ENCODE measurements around the gene PRKCD. TPM values are rescaled to one million over a fixed set of nuclear protein-coding genes. Genes with fewer than 3 reads are reported as not detected.

Gene PRKCD
- total RNA-seq (2022; extraction: Qiagen RNA extraction) = 39.7 to 48.1 TPM (median 43.5 TPM) in 5 replicates

GRCh38 chr3:53160660-53161449, at the start of gene PRKCD:
PRKCD (plus strand) TSS chr3:53161209; CDS start chr3:53178423, 17,214 bp downstream.

DNA sequence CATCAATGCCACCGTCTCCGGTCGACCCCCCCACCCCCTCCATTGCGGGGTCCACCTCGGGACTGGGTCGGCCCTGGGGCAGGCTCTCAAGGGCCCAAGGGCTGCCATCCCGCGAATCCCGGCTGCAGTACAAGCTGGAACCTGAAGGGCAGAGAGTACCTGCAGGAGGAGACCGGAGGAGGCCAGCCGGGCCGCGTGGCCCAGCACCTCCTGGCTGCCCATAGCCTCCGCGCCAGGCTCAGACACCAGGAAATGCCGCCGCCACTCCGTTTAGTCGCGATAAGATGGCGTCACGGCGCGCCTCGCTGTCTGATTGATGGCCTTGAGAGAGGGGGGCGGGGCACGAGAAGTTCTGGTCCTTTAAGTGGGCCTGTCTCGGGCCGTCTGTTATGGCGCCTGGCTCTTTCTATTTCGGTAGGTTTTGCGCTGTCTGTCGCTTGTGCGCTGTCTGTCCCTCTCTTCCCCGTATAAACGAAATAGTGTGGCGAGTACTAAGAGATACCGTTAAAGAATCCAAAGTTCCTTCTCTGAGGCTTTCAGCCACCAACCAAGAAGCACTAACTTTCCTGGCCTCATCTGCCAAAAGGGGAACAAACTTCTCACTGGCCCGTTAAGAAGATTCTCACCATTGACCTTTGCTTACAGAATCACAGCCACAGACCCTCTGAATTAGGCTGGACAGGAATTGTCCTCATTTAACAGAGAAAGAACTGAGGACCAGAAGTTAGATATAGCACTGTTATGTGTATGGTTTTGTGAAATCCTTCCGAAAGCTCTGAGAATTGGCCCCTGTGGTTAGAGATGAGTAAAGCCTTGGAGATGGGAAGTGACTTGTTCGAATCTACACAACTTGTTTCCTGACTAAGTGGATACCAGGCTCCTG, 30.6 kb upstream of the PRKCD start, which contains the start of gene RFT1:
RFT1 (minus strand) TSS at position 257 of the 883 bp plus-strand sequence; CDS start at position 222, 35 bp downstream.

Other genes starting within 250 kb of the PRKCD start
- gene SFMBT1, start 115.1 kb upstream of the PRKCD start, total RNA-seq (2022; extraction: Qiagen RNA extraction) = 8.1 to 12.3 TPM (median 8.5 TPM) in 5 replicates
- gene RFT1, start 30.8 kb upstream of the PRKCD start, total RNA-seq (2022; extraction: Qiagen RNA extraction) = 25.3 to 28.5 TPM (median 27.4 TPM) in 5 replicates
- 1,744 to 2,020 TPM (median 1,920 TPM) in 5 replicates for gene TKT, start 94.8 kb downstream of the PRKCD start, total RNA-seq (2022; extraction: Qiagen RNA extraction)
- gene DCP1A, start 186.3 kb downstream of the PRKCD start, total RNA-seq (2022; extraction: Qiagen RNA extraction) = 5.9 to 7.3 TPM (median 7.1 TPM) in 5 replicates